RWPE2 (cell line): Measurements from ENCODE around the gene SLC16A9.

Experiments
- ATAC-seq: fragments of 200-7000 bp; cut with Tn5 transposase; 3 replicates; pipeline ENCODE4 v1.9.1; 2021; ENCODE audit warnings: low read depth
- DNase-seq: peaks from one replicate; pipeline ENCODE4 v3.0.0-alpha.2; 2020; ENCODE audit warnings: low spot score
- H3K27ac ChIP-seq: fragments of 450-650 bp; 2 replicates; pipeline ENCODE4 v1.5.1; 2017; ENCODE audit warnings: mild to moderate bottlenecking; ENCODE audit not compliant: poor library complexity, severe bottlenecking
- H3K27me3 ChIP-seq: fragments of 250-450 bp; sonication (Bioruptor Pico); 2 replicates; pipeline ENCODE4 v1.5.1; 2021; ENCODE audit warnings: mild to moderate bottlenecking, moderate library complexity; ENCODE audit not compliant: insufficient read depth, poor library complexity, severe bottlenecking
- H3K36me3 ChIP-seq: fragments of 250-450 bp; sonication (Bioruptor Pico); 2 replicates; pipeline ENCODE4 v1.5.1; 2020; ENCODE audit warnings: low read depth, mild to moderate bottlenecking, moderate library complexity
- H3K4me1 ChIP-seq: fragments of 250-450 bp; sonication (Bioruptor Pico); 2 replicates; pipeline ENCODE4 v1.5.1; 2021; ENCODE audit warnings: mild to moderate bottlenecking, moderate library complexity; ENCODE audit not compliant: insufficient read depth, poor library complexity, severe bottlenecking
- H3K4me3 ChIP-seq: fragments of 250-450 bp; sonication (Bioruptor Pico); 2 replicates; pipeline ENCODE4 v1.5.1; 2021; ENCODE audit warnings: mild to moderate bottlenecking, moderate library complexity; ENCODE audit not compliant: severe bottlenecking
- H3K9me3 ChIP-seq: fragments of 250-450 bp; sonication (Bioruptor Pico); 2 replicates; pipeline ENCODE4 v1.5.1; 2021; ENCODE audit warnings: mild to moderate bottlenecking, moderate library complexity; ENCODE audit not compliant: severe bottlenecking
- CTCF ChIP-seq: fragments of 450-650 bp; IDR thresholded peaks from one replicate; pipeline ENCODE4 v1.5.1; 2017; ENCODE audit warnings: mild to moderate bottlenecking, moderate library complexity; ENCODE audit not compliant: poor library complexity, severe bottlenecking

The SLC16A9 gene

GRCh38 chr10:59684006-59684405 lies 25.6 kb downstream of the SLC16A9 start:
- no peak for DNase-seq
- no peak for TF ChIP-seq CTCF
- Histone ChIP-seq H3K27me3 (no peaks in the 10 kb centered on the region), H3K27ac (no peak overlapping the region), H3K4me1 (peaks cover 21% of the 10 kb centered on the region), H3K4me3 (no peak overlapping the region), H3K36me3 (0 out of 2 replicates have a peak, but pooled peaks cover 4% of the 10 kb centered on the region), H3K9me3 (no peaks in the 10 kb centered on the region)
- ATAC-seq: no peak

DNA sequence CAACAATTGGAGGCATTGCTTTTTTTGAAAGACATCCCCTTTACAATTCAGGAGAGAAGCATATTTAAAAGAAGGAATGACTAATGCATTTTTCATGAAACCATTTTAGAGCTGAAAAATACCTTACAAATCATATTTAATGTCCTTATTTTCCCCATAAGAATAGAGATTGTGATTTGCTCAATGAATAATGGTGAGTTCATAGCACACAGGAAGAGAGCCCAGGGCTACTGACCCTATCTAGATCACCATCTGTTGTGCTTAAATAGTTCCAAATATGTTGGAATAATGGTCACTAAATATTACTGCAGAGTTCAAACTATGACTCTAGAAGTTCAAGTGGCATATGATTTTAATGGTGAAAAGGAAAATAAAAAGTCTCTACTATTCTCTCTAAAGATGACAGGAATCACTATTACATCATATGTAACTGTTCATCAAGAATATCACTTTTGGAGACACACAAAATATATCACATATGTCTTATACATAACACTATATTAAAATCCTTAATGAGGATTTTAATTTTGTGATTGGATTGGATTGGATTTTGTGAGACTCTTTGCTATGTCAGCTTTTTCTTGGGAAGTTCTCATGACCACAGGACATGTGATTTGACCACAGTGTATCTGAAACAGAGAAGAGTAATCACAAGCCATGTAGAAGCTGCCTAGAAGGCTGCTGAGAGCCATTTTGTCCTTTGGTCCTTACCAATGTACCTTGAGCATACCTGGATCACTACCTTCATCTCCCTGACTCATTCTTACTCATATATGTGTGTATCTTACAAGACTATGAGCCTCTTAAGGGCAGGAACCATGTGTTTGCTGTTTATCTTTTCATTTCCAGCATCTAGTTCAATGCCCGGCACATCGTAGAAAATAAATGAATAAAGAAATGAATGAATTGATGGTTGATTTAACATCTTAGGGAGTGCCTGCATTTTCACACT lies 26.4 kb downstream of the SLC16A9 start:
- H3K27ac ChIP-seq: peak overlapping the region; percentile 47
- no peak for TF ChIP-seq CTCF
- H3K27me3 ChIP-seq: no peaks in the 10 kb centered on the region
- H3K9me3 ChIP-seq: no peaks in the 10 kb centered on the region
- 0 out of 3 replicates have a peak, but pooled peaks have one; percentile 16 for ATAC-seq
- H3K4me1 ChIP-seq: peaks cover 21% of the 10 kb centered on the region
- no peak for DNase-seq
- H3K4me3 ChIP-seq: no peak overlapping the region
- 0 out of 2 replicates have a peak, but pooled peaks cover 4% of the 10 kb centered on the region for H3K36me3 ChIP-seq

DNA sequence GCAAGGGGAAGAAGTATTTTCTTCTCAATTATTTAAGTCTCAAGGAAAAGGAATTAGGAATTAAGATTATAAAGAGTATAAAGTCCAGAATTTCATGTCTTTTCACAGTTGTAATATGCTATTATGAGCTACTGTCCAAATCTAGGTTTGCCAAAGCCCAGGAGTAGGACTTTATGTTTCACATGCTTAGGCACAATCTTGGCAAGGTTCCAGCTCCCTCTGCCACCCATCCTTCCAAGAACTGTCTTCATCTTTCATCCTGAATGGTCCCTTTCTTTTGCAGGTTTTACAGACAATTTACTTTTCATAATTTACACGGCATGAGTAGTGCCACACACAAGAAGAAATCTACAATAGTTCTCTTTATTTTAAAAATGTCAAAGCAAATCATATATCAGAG lies 29.5 kb downstream of the SLC16A9 start:
- no peak overlapping the region for H3K4me3 ChIP-seq
- peak overlapping the region; percentile 87 for H3K27ac ChIP-seq
- no peaks in the 10 kb centered on the region for H3K9me3 ChIP-seq
- DNase-seq: no peak
- H3K36me3 ChIP-seq: 0 out of 2 replicates have a peak, but pooled peaks cover 4% of the 10 kb centered on the region
- H3K4me1 ChIP-seq: peaks cover 21% of the 10 kb centered on the region
- TF ChIP-seq CTCF: no peak
- H3K27me3 ChIP-seq: no peaks in the 10 kb centered on the region
- ATAC-seq: no peak

GRCh38 chr10:59678884-59679301 lies 30.8 kb downstream of the SLC16A9 start:
- ATAC-seq (peak; percentile 89), DNase-seq (peak; percentile 55)
- TF ChIP-seq CTCF: no peak
- Histone ChIP-seq H3K27ac (peak overlapping the region; percentile 87), H3K4me3 (no peak overlapping the region), H3K27me3 (no peaks in the 10 kb centered on the region), H3K36me3 (0 out of 2 replicates have a peak, but pooled peaks cover 4% of the 10 kb centered on the region), H3K9me3 (no peaks in the 10 kb centered on the region), H3K4me1 (peaks cover 27% of the 10 kb centered on the region)
